Breast epithelium (tissue), 3 donors: ENCODE measurements around the gene PLCH2.

Experiments used
- POLR2AphosphoS5 ChIP-seq, 3 donors: sonication (generic); formaldehyde crosslinking; IDR thresholded peaks; one replicate each; pipeline ENCODE4 v1.6.1; 2017; ENCODE audit warnings: antibody characterized with exemption in 3 of 3
- TF ChIP-seq, protein P1 (sequence below), 3 donors: fragments of 450-650 bp; IDR thresholded peaks; one replicate each; pipeline ENCODE4 v1.5.1; 2016 to 2017; ENCODE audit warnings: antibody characterized with exemption in 3 of 3, mild to moderate bottlenecking in 3 of 3, moderate library complexity in 3 of 3

DNA sequence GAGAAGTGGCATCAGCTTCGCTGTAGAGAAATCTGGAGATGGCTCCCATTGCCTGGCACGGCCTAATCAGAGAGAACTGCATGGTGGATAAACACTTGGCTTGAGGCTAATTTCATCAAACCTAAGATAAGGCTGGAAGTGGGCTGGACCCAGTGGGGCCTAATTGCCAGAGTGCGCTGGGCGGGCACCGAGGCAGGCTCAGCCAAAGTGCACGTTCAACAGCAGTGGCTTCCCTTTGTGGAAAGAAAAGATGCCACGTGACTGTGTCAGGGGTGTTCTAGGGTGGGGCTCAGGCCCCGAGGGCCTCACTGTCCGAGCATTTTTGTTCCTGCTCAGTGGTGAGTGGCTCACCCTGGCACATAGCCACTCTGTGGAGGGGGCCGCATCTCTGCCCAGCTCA lies 5.8 kb downstream of the PLCH2 start:
- TF ChIP-seq, protein P1, sequence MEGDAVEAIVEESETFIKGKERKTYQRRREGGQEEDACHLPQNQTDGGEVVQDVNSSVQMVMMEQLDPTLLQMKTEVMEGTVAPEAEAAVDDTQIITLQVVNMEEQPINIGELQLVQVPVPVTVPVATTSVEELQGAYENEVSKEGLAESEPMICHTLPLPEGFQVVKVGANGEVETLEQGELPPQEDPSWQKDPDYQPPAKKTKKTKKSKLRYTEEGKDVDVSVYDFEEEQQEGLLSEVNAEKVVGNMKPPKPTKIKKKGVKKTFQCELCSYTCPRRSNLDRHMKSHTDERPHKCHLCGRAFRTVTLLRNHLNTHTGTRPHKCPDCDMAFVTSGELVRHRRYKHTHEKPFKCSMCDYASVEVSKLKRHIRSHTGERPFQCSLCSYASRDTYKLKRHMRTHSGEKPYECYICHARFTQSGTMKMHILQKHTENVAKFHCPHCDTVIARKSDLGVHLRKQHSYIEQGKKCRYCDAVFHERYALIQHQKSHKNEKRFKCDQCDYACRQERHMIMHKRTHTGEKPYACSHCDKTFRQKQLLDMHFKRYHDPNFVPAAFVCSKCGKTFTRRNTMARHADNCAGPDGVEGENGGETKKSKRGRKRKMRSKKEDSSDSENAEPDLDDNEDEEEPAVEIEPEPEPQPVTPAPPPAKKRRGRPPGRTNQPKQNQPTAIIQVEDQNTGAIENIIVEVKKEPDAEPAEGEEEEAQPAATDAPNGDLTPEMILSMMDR (IDR thresholded peaks at IDR 0.05), result no peak
- TF ChIP-seq POLR2AphosphoS5 (IDR thresholded peaks at IDR 0.05), result no peak
